ENCODE measurements around the gene RTN3.
"Not testable (repeated sequence)": the region's sequence is repeated elsewhere in the genome, so short reads cannot be mapped to it uniquely, and the experiment has no call there.

RTN3 gene

DNA sequence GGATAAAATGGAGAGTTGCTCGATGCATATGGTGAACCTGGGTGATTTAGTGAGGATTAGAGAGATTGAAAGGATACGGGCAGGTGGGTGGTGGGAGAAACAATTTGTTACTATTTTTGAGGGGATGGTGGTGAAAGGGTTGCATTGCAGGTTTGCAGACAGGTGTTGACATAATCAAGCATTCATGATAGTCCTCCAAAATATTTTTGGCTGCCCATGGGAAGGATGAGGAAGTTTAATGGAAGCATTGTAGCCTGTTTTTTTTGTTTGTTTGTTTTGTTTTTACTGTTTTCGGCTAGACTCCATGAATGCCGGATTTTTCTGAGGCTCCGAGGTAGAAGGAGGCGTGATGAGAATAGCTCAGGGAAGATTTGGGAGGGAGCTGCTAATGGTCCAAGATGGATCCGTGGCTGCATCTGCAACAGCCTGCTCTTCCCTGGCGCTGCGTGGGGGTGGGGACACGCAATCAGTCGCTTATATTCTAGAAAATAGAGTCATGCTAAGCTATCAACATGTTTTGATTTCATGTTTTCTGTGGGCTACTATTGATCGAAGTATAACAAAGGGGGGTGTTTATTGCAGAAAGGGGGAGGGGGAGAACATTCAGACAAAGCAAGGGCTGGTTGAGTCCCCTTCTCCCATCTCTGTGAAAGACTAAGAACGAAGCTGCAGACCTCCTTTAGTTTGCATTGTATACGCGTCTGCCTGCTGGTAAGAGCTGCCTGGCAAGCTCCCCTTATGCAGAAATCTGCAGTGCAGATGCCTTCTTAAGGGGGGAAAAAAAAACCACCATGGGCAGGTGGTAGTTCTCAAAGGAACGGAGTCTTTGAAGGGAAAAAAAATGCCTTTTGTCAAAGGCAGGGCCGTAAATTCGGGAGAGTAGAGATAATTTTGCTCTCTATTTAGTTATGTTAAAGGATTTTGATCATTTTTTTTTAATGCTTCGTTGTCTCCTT lies 1.0 kb downstream of the RTN3 start:
- no peak for DNase-seq

- DNase-seq: no peak
These were observed 2.1 kb downstream of the RTN3 start for GRCh38 chr11:63683133-63683991.

- DNase-seq: not testable (repeated sequence)
These were observed 3.9 kb downstream of the RTN3 start for GRCh38 chr11:63685158-63685721.

DNA sequence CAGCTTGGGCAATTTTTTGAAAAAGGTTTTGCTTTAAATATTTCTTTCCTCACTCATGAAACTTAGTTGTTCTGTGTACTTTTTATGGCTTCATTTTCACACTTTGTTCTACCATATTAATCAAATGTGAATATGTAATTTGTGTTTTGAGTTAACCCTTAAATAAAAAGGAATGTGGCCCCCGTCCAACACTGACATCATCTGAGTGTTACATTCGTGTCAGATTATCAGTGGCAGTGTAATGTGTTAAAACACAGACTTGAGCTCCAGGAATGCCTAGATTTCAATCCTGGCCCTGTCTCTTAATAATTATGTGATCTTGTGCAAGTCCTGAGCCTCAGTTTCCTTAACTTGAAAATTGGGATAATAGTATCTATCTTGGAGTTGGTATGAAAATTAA lies 5.6 kb downstream of the RTN3 start:
- no peak for DNase-seq

- no peak for DNase-seq
These were observed 6.5 kb downstream of the RTN3 start for GRCh38 chr11:63687845-63688244.

- no peak for DNase-seq
These were observed 13.3 kb downstream of the RTN3 start for GRCh38 chr11:63694596-63694995.

- DNase-seq: no peak
These were observed 17.9 kb downstream of the RTN3 start for GRCh38 chr11:63698976-63699733.

DNA sequence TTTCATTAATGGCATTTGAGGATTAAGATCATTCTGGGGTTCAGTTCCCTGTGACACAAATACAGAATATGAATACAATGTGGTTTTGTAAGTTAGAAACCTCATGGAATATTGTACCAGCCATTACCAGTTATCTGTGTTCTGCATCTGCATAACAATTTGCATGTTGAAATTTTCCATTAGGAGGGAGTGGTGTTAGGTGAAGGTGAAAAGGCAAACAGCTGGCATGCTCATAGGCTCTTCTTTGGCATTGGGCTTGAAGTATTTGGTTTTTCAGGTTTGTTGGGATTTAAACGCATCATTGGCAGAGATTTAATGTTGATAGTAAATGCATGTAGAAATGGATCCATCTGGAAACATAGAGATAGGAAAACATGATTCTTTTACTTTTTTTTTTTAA lies 18.6 kb downstream of the RTN3 start:
- no peak for DNase-seq

GRCh38 chr11:63705526-63705925 lies 24.2 kb downstream of the RTN3 start:
- no peak for DNase-seq

GRCh38 chr11:63708764-63709163 lies 27.5 kb downstream of the RTN3 start:
- DNase-seq: no peak

GRCh38 chr11:63709336-63709884 lies 28.1 kb downstream of the RTN3 start:
- DNase-seq: no peak

DNA sequence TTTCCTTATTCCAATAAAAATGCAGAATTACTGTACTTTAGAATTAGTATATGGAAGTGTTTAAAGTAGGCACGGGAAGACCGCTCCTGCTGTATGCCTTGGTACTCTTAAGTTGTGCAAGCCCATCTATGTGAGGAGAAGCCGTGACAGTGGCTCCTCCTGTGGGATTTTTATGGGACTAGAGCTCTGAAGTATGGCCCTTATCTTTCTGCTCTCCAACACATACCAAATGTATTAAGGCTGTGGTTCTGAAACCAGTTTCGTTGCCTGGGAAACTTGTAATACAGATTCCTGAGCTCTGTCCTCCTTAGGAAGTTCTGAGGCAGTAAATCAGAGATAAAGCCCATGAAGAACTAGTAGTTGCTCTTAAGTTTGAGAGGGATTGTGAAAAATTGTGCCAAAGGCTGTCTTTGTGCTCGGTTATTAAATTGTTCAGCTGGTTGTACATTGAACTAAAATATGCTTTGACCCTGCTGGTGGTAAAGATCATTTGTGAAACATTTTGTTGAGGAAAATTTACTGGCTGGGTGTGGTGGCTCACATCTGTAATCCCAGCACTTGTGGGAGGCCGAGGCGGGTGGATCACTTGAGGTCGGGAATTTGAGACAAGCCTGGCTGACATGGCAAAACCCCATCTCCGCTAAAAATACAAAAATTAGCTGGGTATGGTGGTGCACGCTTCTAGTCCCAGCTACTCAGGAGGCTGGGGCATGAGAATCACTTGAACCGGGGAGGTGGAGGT lies 29.3 kb downstream of the RTN3 start:
- DNase-seq: no peak

DNA sequence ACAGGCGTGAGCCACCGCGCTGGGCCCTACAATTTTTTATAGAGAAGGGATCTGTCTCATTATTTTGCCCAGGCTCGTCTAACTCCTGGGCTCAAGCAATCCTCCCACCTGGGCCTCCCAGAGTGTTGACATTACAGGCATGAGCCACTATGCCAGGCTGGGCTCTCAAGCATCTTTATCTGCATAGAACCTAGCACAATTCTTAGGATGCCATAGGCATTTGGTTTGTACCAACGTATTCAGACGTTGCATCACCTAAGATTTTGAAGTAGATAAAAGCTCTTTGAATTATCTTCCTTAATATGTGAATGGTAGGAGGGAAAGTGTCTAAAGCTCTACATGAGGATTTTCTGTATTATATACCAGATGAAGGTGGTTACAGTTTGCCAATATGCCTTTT lies 30.5 kb downstream of the RTN3 start:
- no peak for DNase-seq

DNA sequence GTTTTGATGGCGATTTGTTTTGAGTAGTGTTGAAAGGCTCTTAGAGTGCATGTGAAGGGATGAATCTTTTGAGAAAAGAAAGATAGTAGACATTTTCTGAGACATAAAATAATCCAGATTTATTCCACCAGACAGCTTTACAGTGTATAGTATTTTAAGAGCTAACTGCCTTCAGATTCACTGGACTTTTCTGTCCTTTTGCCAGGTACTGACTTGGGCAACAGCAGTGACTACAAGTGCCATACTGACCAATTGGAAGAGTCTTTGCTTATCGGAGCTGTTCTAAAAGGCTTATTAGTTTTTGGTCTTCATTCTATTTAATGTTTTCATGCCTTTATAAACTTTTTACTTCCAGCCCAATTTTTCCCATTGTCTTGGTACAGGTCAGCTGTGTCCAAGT lies 32.5 kb downstream of the RTN3 start:
- no peak for DNase-seq

DNA sequence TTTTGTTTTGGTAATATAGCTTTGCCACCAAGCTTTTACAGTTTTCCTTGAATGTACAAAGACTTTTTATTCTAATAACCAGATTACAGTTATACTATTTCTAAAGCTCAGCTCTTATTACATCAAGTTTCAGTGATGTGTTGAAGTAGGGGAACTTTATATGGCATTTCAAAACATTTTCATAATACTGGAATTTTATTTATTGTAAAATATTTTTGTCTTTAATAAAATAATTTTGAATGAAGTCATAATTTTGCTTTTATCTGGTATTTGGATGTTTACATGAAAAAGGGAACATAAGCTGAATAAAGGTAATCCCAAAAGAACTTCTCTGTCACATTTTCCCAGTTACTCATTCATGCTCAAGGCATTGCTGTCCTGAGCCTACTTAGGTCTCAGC lies 34.7 kb downstream of the RTN3 start:
- DNase-seq: no peak

DNA sequence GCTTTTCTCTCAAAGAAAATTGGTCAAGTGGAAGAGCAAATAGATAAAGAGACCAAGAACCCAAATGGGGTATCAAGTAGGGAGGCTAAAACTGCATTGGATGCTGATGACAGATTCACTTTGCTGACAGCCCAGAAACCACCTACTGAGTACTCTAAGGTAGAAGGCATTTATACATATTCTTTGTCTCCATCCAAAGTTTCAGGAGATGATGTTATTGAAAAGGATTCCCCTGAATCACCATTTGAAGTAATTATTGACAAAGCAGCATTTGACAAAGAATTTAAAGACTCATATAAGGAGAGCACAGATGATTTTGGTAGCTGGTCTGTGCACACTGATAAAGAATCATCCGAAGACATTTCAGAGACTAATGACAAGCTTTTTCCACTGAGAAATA lies 37.7 kb downstream of the RTN3 start:
- DNase-seq: no peak

- DNase-seq: peak; percentile 42
These were observed 38.7 kb downstream of the RTN3 start for GRCh38 chr11:63719987-63720386.

DNA sequence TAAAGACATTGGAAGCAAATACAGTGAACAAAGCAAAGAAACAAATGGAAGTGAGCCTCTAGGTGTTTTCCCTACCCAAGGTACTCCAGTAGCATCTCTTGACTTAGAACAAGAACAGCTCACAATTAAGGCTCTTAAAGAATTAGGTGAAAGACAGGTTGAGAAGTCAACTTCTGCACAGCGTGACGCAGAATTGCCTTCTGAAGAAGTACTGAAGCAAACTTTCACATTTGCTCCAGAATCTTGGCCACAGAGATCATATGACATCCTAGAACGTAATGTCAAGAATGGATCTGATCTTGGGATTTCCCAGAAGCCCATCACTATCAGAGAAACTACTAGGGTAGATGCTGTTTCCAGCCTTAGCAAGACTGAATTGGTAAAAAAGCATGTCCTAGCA lies 39.3 kb downstream of the RTN3 start:
- DNase-seq: no peak

DNA sequence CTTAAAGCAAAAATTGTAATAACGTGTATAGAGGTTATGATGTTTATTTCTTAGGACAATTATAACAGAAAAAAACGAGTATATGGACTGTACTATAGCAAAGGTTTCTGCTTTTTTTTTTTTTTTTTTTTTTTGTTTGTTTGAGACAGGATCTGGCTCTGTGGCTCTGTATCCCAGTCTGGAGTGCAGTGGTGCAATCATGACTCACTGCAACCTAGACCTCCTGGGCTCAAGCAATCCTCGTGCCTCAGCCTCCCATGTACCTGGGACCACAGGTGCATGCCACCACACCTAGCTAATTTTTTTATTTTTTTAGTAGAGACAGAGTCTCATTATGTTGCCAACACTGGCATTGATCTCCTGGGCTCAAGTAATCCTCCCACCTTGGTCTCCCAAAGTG lies 48.0 kb downstream of the RTN3 start:
- no peak for DNase-seq

DNA sequence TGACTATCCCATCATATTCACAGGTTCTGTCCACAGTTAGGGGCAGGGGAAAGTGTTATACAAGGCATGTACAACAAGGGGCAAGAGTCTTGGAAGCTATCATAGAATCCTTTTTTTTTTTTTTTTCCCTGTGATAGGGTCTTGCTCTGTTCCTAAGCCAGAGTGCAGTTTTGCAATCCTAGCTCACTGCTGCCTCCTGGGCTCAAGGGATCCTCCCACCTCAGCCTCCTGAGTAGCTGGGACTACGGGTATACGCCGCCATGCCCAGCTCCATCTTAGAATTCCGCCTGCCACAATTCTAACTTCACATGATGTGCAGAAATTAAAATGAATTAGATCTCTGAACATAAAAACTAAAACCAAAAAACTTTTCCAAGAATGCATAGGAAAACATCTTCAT lies 55.6 kb downstream of the RTN3 start:
- DNase-seq: no peak

DNA sequence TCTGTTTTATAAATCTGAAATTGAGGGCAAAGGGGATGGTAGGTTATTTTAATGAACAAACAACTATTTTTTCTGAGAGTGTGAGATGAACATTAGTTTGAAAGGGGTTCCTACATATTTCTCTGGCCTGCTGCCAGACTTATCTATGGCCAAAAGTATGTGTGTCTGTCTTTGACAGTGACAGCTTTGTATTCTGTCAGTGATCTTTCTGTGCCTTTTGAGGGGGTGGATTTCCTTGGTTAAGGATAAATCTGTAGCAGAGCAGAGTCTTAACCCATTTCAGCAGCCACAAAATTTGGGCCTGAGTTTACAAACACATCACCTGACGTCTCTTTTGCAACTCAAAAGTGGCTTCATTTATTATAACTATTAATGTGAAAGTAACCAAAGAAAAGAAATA lies 56.4 kb downstream of the RTN3 start:
- no peak for DNase-seq

All from kidney glomerular epithelial cell (primary cell).